ENCODE measurements around the gene RERE. TPM values are rescaled to one million over a fixed set of nuclear protein-coding genes. Genes with fewer than 3 reads are reported as not detected.

RERE gene
- total and polyA plus RNA-seq, 2 experiments from 2014 or later: 148 to 170 TPM

GRCh38 chr1:8345621-8346415 is 471.6 kb downstream of the RERE start:
- no peaks in the 10 kb centered on the region for H3F3A ChIP-seq (replicated peaks; ENCODE audit: low read depth)
- Mint-ChIP-seq H3K4me1 (peaks cover 17% of the 10 kb centered on the region; the same call in 2 of the 3 replicates), H3K9me3 (peaks cover 2% of the 10 kb centered on the region; the same call in 2 of the 3 replicates), H3K27ac (no peak overlapping the region), H3K36me3 (ENCODE audit: low read depth) (no peaks in the 10 kb centered on the region), H3K27me3 (ENCODE audit: insufficient read depth, low read depth, poor library complexity) (peaks cover 21% of the 10 kb centered on the region), H3K4me3 (no peak overlapping the region)
- DNase-seq (ENCODE audit: low spot score) (no peak), ATAC-seq (no peak)
- no peaks in the 10 kb centered on the region; the same call in 1 of the 2 replicates for H4K20me1 ChIP-seq (replicated peaks; ENCODE audit: insufficient read depth)
- H3K4me1 ChIP-seq (ENCODE audit: insufficient read depth): no peaks in the 10 kb centered on the region
- no peak overlapping the region for H3K4me2 ChIP-seq
- H3K27me3 ChIP-seq (ENCODE audit: insufficient read depth): no peaks in the 10 kb centered on the region
- H3K36me3 ChIP-seq (ENCODE audit: insufficient read depth): no peaks in the 10 kb centered on the region
- H3K27ac ChIP-seq (ENCODE audit: low read depth): no peak overlapping the region
- no peaks in the 10 kb centered on the region; the same call in 1 of the 2 replicates for H3K9me2 ChIP-seq (ENCODE audit: insufficient read depth)
- H2AFZ ChIP-seq: no peak overlapping the region
- H3K4me3 ChIP-seq: no peak overlapping the region
- no peaks in the 10 kb centered on the region for H3K79me2 ChIP-seq (replicated peaks; ENCODE audit: insufficient read depth)
- no peak for TF ChIP-seq EZH2phosphoT487 (IDR thresholded peaks at IDR 0.05; ENCODE audit: unreplicated experiment)
- no peak for TF ChIP-seq REST (IDR thresholded peaks at IDR 0.05; ENCODE audit: unreplicated experiment)
- no peak for TF ChIP-seq STAT1 (IDR thresholded peaks at IDR 0.05; ENCODE audit: unreplicated experiment)
- no peak for TF ChIP-seq ZNF114 (CRISPR knock-in tag; IDR thresholded peaks at IDR 0.05)
- TF ChIP-seq CTCF (conservative IDR thresholded peaks at IDR 0.05; ENCODE audit: low read depth in 2 of 2): no peak
- no peak for TF ChIP-seq POLR2AphosphoS5 (IDR thresholded peaks at IDR 0.05; ENCODE audit: low read depth)
- TF ChIP-seq ZNF331 (CRISPR knock-in tag; IDR thresholded peaks at IDR 0.05; ENCODE audit: low read depth): no peak
- no peak for TF ChIP-seq NANOG (IDR thresholded peaks at IDR 0.05; ENCODE audit: borderline replicate concordance)
- no peak for TF ChIP-seq JUNB (IDR thresholded peaks at IDR 0.05; ENCODE audit: unreplicated experiment)
- no peak for TF ChIP-seq CREB1 (CRISPR knock-in tag; IDR thresholded peaks at IDR 0.05; ENCODE audit: low read depth)
- no peak for TF ChIP-seq EZH2 (IDR thresholded peaks at IDR 0.05; ENCODE audit: low read depth, unreplicated experiment)
- TF ChIP-seq ZNF462 (CRISPR knock-in tag; IDR thresholded peaks at IDR 0.05): no peak
- no peak for TF ChIP-seq ETS1 (IDR thresholded peaks at IDR 0.05)
